Osteocyte (in vitro differentiated cells): ENCODE data around the gene MRPL36. TPM values are rescaled to one million over a fixed set of nuclear protein-coding genes. Genes with fewer than 3 reads are reported as not detected.
"Not testable (repeated sequence)": the region's sequence is repeated elsewhere in the genome, so short reads cannot be mapped to it uniquely, and the experiment has no call there.

Source experiments
- DNase-seq: peaks from one replicate; pipeline ENCODE4 v3.0.0; 2021; ENCODE audit warnings: mixed read lengths; ENCODE audit not compliant: unreplicated experiment; ENCODE audit errors: extremely low spot score
- H3K27ac Mint-ChIP-seq: one replicate; pipeline ENCODE4 v1.8.0; 2021; ENCODE audit warnings: mild to moderate bottlenecking, mixed read lengths; ENCODE audit not compliant: unreplicated experiment
- H3K27me3 Mint-ChIP-seq: one replicate; pipeline ENCODE4 v1.8.0; 2021; ENCODE audit warnings: mixed read lengths; ENCODE audit not compliant: unreplicated experiment
- H3K36me3 Mint-ChIP-seq: one replicate; pipeline ENCODE4 v1.8.0; 2021; ENCODE audit warnings: mixed read lengths; ENCODE audit not compliant: unreplicated experiment
- H3K4me1 Mint-ChIP-seq: one replicate; pipeline ENCODE4 v1.8.0; 2021; ENCODE audit warnings: mixed read lengths; ENCODE audit not compliant: unreplicated experiment
- H3K4me3 Mint-ChIP-seq: one replicate; pipeline ENCODE4 v1.8.0; 2021; ENCODE audit warnings: mild to moderate bottlenecking, moderate library complexity, mixed read lengths; ENCODE audit not compliant: unreplicated experiment
- H3K9me3 Mint-ChIP-seq: one replicate; pipeline ENCODE4 v1.8.0; 2021; ENCODE audit warnings: mixed read lengths; ENCODE audit not compliant: unreplicated experiment
- CTCF ChIP-seq: fragments of 200-600 bp; sonication (generic); IDR thresholded peaks from 2 replicates; pipeline ENCODE4 v1.5.0; 2021; ENCODE audit warnings: antibody characterized with exemption, mild to moderate bottlenecking, moderate library complexity
- total RNA-seq: library from RNA; stranded (reverse); gene quantifications from 2 replicates; pipeline ENCODE4 v1.2.1, GENCODE V29; 2021

MRPL36 gene
- total RNA-seq, 1 donor from 2014 or later = 44.0 TPM

- Mint-ChIP-seq H3K36me3 (no peaks in the 10 kb centered on the region), H3K4me1 (peaks cover 1% of the 10 kb centered on the region), H3K27me3 (peaks cover 18% of the 10 kb centered on the region), H3K9me3 (no peaks in the 10 kb centered on the region), H3K4me3 (no peak overlapping the region), H3K27ac (no peak overlapping the region)
- TF ChIP-seq CTCF = no peak
- DNase-seq = no peak
Measured at GRCh38 chr5:1844708-1845436, 45.2 kb upstream of the MRPL36 start.

- not testable (repeated sequence) for H3K4me1 Mint-ChIP-seq, H3K36me3 Mint-ChIP-seq, H3K9me3 Mint-ChIP-seq, H3K4me3 Mint-ChIP-seq, DNase-seq, H3K27ac Mint-ChIP-seq
- H3K27me3 Mint-ChIP-seq = peaks cover 19% of the 10 kb centered on the region
Measured at GRCh38 chr5:1843761-1844160, 44.1 kb upstream of the MRPL36 start.

GRCh38 chr5:1842004-1842819, 42.6 kb upstream of the MRPL36 start:
- H3K4me3 Mint-ChIP-seq = no peak overlapping the region
- no peak for TF ChIP-seq CTCF
- no peaks in the 10 kb centered on the region for H3K36me3 Mint-ChIP-seq
- no peak overlapping the region for H3K27ac Mint-ChIP-seq
- H3K27me3 Mint-ChIP-seq = peaks cover 19% of the 10 kb centered on the region
- H3K9me3 Mint-ChIP-seq = no peaks in the 10 kb centered on the region
- DNase-seq = no peak
- peaks cover 1% of the 10 kb centered on the region for H3K4me1 Mint-ChIP-seq

- Mint-ChIP-seq H3K36me3 (no peaks in the 10 kb centered on the region), H3K27me3 (peaks cover 27% of the 10 kb centered on the region), H3K4me1 (peaks cover 1% of the 10 kb centered on the region), H3K4me3 (no peak overlapping the region), H3K27ac (no peak overlapping the region), H3K9me3 (no peaks in the 10 kb centered on the region)
- DNase-seq = no peak
- TF ChIP-seq CTCF = no peak
Measured at GRCh38 chr5:1840741-1841521, 41.3 kb upstream of the MRPL36 start.

GRCh38 chr5:1840071-1840547, 40.5 kb upstream of the MRPL36 start:
- Mint-ChIP-seq H3K4me3 (no peak overlapping the region), H3K9me3 (no peaks in the 10 kb centered on the region), H3K36me3 (no peaks in the 10 kb centered on the region), H3K27ac (no peak overlapping the region), H3K27me3 (peaks cover 35% of the 10 kb centered on the region), H3K4me1 (peaks cover 1% of the 10 kb centered on the region)
- DNase-seq = no peak
- no peak for TF ChIP-seq CTCF
